K562 (cell line): ENCODE measurements around the gene HS3ST1. TPM values are rescaled to one million over a fixed set of nuclear protein-coding genes. Genes with fewer than 3 reads are reported as not detected.

Experiments used
- ATAC-seq: fragments of 200-7000 bp; cut with Tn5 transposase; 3 replicates; pipeline ENCODE4 v1.9.1; 2020; ENCODE audit warnings: moderate library complexity
- BruUV-seq: library from RNA; stranded (reverse); fragments of 400-500 nt; replicated peaks from 2 replicates; lab custom pipeline; 2021; lab: Mats Ljungman, UMichigan
- CTCF ChIA-PET: fragments of 300-600 bp; formaldehyde crosslinking; extraction: SDS; loops from one replicate; lab custom pipeline; 2021; ENCODE audit warnings: low intra/inter-chr PET ratio; lab: Yijun Ruan, JAX
- POLR2A ChIA-PET: fragments of 300-600, 350-650 bp; sonication (Branson Sonifier 250); formaldehyde crosslinking; extraction: SDS; loops from one replicate; lab custom pipeline; 2021; ENCODE audit warnings: antibody characterized with exemption, inconsistent platforms; lab: Yijun Ruan, JAX
- DNase-seq, 4 experiments: peaks; one replicate each; pipeline versions ENCODE4 v3.0.0 to v3.0.0-alpha.2; 2011 to 2018; ENCODE audit warnings: low spot score in 3 of 4, mixed read lengths in 3 of 4; ENCODE audit errors: extremely low read depth in 1 of 4
- FAIRE-seq: peaks from 2 replicates; lab custom pipeline; 2011; peaks lifted over from hg19 to GRCh38; lab: Jason Lieb, UNC
- H2AFZ ChIP-seq: 2 replicates; pipeline ENCODE4 v1.6.0; 2011; ENCODE audit warnings: low read depth, low read length, control low read depth, inconsistent platforms
- H3K27ac ChIP-seq: fragments of 200-600 bp; 3 replicates; pipeline ENCODE4 v1.8.0; 2011; ENCODE audit warnings: low read depth, mild to moderate bottlenecking, control low read depth, inconsistent platforms, low read length, moderate library complexity, mixed read lengths; ENCODE audit errors: extremely low read depth
- H3K27me3 ChIP-seq, 2 experiments: fragments of 300-600 bp in 1 of 2; 2 replicates in 1 of 2; 3 replicates in 1 of 2; pipeline versions ENCODE4 v1.6.0 to v1.8.0; 2011; ENCODE audit warnings: inconsistent platforms in 2 of 2, low read length in 2 of 2, mild to moderate bottlenecking in 1 of 2, mixed read lengths in 1 of 2, moderate library complexity in 1 of 2; ENCODE audit not compliant: control insufficient read depth in 2 of 2, insufficient read depth in 2 of 2
- H3K36me3 ChIP-seq: fragments of 300-600 bp; 3 replicates; pipeline ENCODE4 v1.8.0; 2011; ENCODE audit warnings: mild to moderate bottlenecking, low read length, inconsistent platforms; ENCODE audit not compliant: control insufficient read depth, insufficient read depth
- H3K4me1 ChIP-seq, 2 experiments: fragments of 200-600 bp in 1 of 2; replicated peaks in 1 of 2; 2 replicates in 1 of 2; 3 replicates in 1 of 2; pipeline versions ENCODE4 v1.5.1 to v1.8.0; 2011; ENCODE audit warnings: inconsistent platforms in 2 of 2, low read length in 2 of 2, mild to moderate bottlenecking in 1 of 2, mixed read lengths in 1 of 2, moderate library complexity in 1 of 2; ENCODE audit not compliant: control insufficient read depth in 2 of 2, insufficient read depth in 2 of 2
- H3K4me2 ChIP-seq: 2 replicates; pipeline ENCODE4 v1.6.1; 2011; ENCODE audit warnings: low read length, control low read depth, inconsistent platforms, mixed read lengths; ENCODE audit not compliant: insufficient read depth
- H3K4me3 ChIP-seq: fragments of 200-600 bp; sonication (generic), shearing (Covaris generic); 2 replicates; pipeline ENCODE4 v1.5.1; 2016; ENCODE audit warnings: control low read depth, inconsistent platforms
- H3K79me2 ChIP-seq: fragments of 200-600 bp; 3 replicates; pipeline ENCODE4 v1.8.0; 2011; ENCODE audit warnings: low read length, inconsistent platforms; ENCODE audit not compliant: control insufficient read depth, insufficient read depth
- H3K9ac ChIP-seq, 2 experiments: 2 replicates each; pipeline versions ENCODE4 v1.6.0 to v1.6.1; 2011; ENCODE audit warnings: low read depth in 2 of 2, low read length in 2 of 2, control low read depth in 1 of 2, inconsistent platforms in 1 of 2, mild to moderate bottlenecking in 1 of 2, mixed read lengths in 1 of 2; ENCODE audit not compliant: insufficient read depth in 1 of 2
- H3K9me1 ChIP-seq: one replicate; pipeline ENCODE4 v1.6.0; 2011; ENCODE audit warnings: inconsistent platforms, mild to moderate bottlenecking, low read length, moderate library complexity; ENCODE audit not compliant: control insufficient read depth, insufficient read depth
- H3K9me3 ChIP-seq: replicated peaks from 2 replicates; pipeline ENCODE4 v1.5.1; 2011; ENCODE audit warnings: low read depth, low read length, inconsistent platforms; ENCODE audit not compliant: control insufficient read depth, insufficient read depth
- H4K20me1 ChIP-seq: replicated peaks from 2 replicates; pipeline ENCODE4 v1.6.1; 2011; ENCODE audit warnings: low read length, inconsistent platforms, mixed read lengths; ENCODE audit not compliant: control insufficient read depth, insufficient read depth
- BMI1 ChIP-seq: fragments of 150-350 bp; IDR thresholded peaks from 2 replicates; pipeline ENCODE4 v1.6.1; 2014; ENCODE audit warnings: low read length
- EHMT2 ChIP-seq: fragments of 450-650 bp; IDR thresholded peaks from 2 replicates; pipeline ENCODE4 v1.6.1; 2018; ENCODE audit warnings: antibody characterized with exemption
- EWSR1 ChIP-seq: fragments of 450-650 bp; IDR thresholded peaks from 2 replicates; pipeline ENCODE4 v1.6.1; 2018; ENCODE audit warnings: borderline replicate concordance, mild to moderate bottlenecking, low read depth, moderate library complexity; ENCODE audit not compliant: partially characterized antibody
- MEF2D ChIP-seq: conservative IDR thresholded peaks from 2 replicates; pipeline ENCODE4 v1.6.1; 2016; ENCODE audit warnings: low read depth, missing genetic modification characterization, missing compliant biosample characterization
- NFE2 ChIP-seq: IDR thresholded peaks from 2 replicates; pipeline ENCODE4 v1.6.1; 2014; ENCODE audit warnings: antibody characterized with exemption, low read depth
- NFRKB ChIP-seq: fragments of 450-650 bp; IDR thresholded peaks from 2 replicates; pipeline ENCODE4 v1.6.1; 2016; ENCODE audit warnings: low read depth
- RBM14 ChIP-seq: fragments of 200-400 bp; formaldehyde crosslinking; IDR thresholded peaks from 2 replicates; pipeline ENCODE4 v1.6.1; 2018; ENCODE audit warnings: low read depth, mild to moderate bottlenecking, low read length, moderate library complexity, borderline replicate concordance; ENCODE audit not compliant: insufficient read depth
- SAP30 ChIP-seq: fragments of 200-600 bp; sonication (generic); IDR thresholded peaks from 2 replicates; pipeline ENCODE4 v1.6.1; 2012; ENCODE audit warnings: borderline replicate concordance, low read depth, mild to moderate bottlenecking, moderate library complexity, low read length, control low read depth, inconsistent platforms; ENCODE audit not compliant: insufficient read depth, poor library complexity, severe bottlenecking
- SMAD3 ChIP-seq: fragments of 450-650 bp; formaldehyde crosslinking; conservative IDR thresholded peaks from 2 replicates; pipeline ENCODE4 v1.4.0; 2020; ENCODE audit warnings: mild to moderate bottlenecking
- TCF7L2 ChIP-seq: fragments of 150-350 bp; IDR thresholded peaks from 2 replicates; pipeline ENCODE4 v1.6.1; 2016; ENCODE audit warnings: low read depth, mild to moderate bottlenecking, low read length, moderate library complexity
- THRAP3 ChIP-seq: fragments of 450-650 bp; IDR thresholded peaks from 2 replicates; pipeline ENCODE4 v1.6.1; 2016; ENCODE audit warnings: mild to moderate bottlenecking, inconsistent platforms, borderline replicate concordance
- ZNF175 ChIP-seq: fragments of 200-800 bp; sonication (Bioruptor generic); IDR thresholded peaks from 2 replicates; pipeline ENCODE4 v1.6.1; 2016; ENCODE audit warnings: low read depth, mild to moderate bottlenecking, missing genetic modification characterization, missing compliant biosample characterization
- ZNF354B ChIP-seq: fragments of 250-450 bp; sonication (Bioruptor Pico); IDR thresholded peaks from 2 replicates; pipeline ENCODE4 v1.4.0; 2020
- ZNF707 ChIP-seq: fragments of 250-450 bp; sonication (Bioruptor Pico); conservative IDR thresholded peaks from 2 replicates; pipeline ENCODE4 v1.8.0; 2022; ENCODE audit warnings: inconsistent platforms, mild to moderate bottlenecking, moderate library complexity
- WGBS: fragments of 100-300 bp; shearing (Covaris generic); methylation state at CpG from one replicate; pipeline ENCODE4 v1.1.6; 2016; ENCODE audit warnings: low coverage, mixed read lengths; ENCODE audit not compliant: insufficient coverage; ENCODE audit errors: missing lambda C conversion rate; 5-methylcytosine and 5-hydroxymethylcytosine counted together
- in situ Hi-C: fragments of 300-500 bp; cut with MboI; formaldehyde crosslinking; loops from 4 replicates; pipeline ENCODE4 v1.15.0; 2018; ENCODE audit warnings: inconsistent platforms, mixed read lengths
- intact Hi-C: fragments of 100-400 bp; cut with micrococcal nuclease; formaldehyde crosslinking; loops from 2 replicates; pipeline ENCODE4 v1.14.2; 2022
- polyA plus RNA-seq, 8 experiments: library from polyadenylated mRNA; depleted of rRNA in 4 of 8; stranded (reverse) in 5 of 8; unstranded in 3 of 8; fragments of >200 nt; fragmentation: Nextera tagmentation in 2 of 8; fragmentation: Illumina TruSeq in 1 of 8; extraction: Ambion mirVana in 2 of 8; extraction: Trizol in 1 of 8; gene quantifications; 2 replicates each; pipeline versions ENCODE4 v1.2.1 to v1.2.3, GENCODE V29; 2011 to 2014; ENCODE audit warnings: inconsistent platforms in 1 of 8, missing spikeins in 1 of 8
- total RNA-seq, 7 experiments: library from RNA; depleted of rRNA in 6 of 7; stranded (reverse); fragments of >200 nt in 6 of 7; fragmentation: Illumina TruSeq in 2 of 7; extraction: Trizol in 2 of 7; gene quantifications; 2 replicates each; pipeline versions ENCODE4 v1.2.1 to v1.2.3, GENCODE V29; 2011 to 2021; ENCODE audit warnings: low replicate concordance in 1 of 7
- TF ChIP-seq, protein P1 (sequence below): fragments of 450-650 bp; IDR thresholded peaks from 2 replicates; pipeline ENCODE4 v1.6.1; 2016; ENCODE audit warnings: borderline replicate concordance
- TF ChIP-seq, protein P2 (sequence below): sonication (generic); formaldehyde crosslinking; IDR thresholded peaks from 2 replicates; pipeline ENCODE4 v1.8.0; 2022; ENCODE audit warnings: mild to moderate bottlenecking, missing genetic modification reagents, borderline replicate concordance
- TF ChIP-seq, protein P3 (sequence below): sonication (generic); formaldehyde crosslinking; IDR thresholded peaks from 2 replicates; pipeline ENCODE4 v1.8.0; 2022; ENCODE audit warnings: mild to moderate bottlenecking, low read depth, missing genetic modification reagents

The HS3ST1 gene
- total and polyA plus RNA-seq, 9 of the 15 experiments (the other 6 are each of a cell fraction or from before 2014, with no cell fraction given), result 0.02 TPM; not detected in 8

DNA sequence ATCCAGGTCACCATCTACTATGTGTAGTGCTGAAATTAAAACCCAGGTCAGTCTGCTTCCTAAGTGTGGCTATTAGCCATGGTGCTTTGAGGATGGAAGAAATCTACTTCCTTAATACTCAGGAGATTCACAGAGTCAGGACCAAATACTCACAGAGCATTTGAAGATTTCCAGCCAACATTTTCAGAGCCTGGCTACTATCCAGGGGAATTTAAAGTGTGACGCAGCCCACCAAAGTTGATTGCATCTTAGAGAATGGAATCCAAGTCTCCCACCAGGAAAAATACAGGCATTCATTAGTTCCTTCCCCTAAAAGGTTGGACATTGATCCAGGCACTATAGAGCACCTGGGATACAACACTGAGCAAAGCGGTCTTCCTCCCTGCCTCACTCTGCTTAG lies 83.8 kb downstream of the HS3ST1 start (continued):
- TF ChIP-seq ZNF175 (CRISPR knock-in tag), result no peak
- TF ChIP-seq THRAP3, result no peak
- TF ChIP-seq SMAD3, result no peak
- no peak for TF ChIP-seq TCF7L2
- TF ChIP-seq NFE2, result no peak
- TF ChIP-seq SAP30, result no peak
- no peak for TF ChIP-seq ZNF354B (CRISPR knock-in tag)
- TF ChIP-seq, all 486 proteins: peak for 0

DNA sequence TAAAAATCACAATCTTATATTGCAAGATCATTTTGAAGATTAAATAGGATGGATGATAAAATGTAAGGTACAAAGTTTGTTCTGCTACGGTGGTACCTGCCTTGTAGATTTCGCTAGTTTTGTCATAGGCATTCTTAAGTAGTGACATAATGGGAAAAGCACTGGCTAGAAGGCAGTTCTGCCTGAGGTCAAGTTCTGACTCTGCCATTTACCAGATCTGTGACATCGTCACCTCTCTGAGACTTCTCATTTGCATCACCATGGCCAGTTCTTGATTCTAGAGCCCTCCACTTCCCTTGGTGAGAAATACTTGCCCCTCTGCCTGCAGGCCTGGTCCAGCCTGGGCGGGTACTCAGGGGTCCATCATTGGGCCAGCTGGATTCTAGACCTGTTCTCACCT lies 85.2 kb downstream of the HS3ST1 start:
- FAIRE-seq (no peak), DNase-seq (no peak), ATAC-seq (no peak)
- no peaks in the 10 kb centered on the region for H3K27me3 ChIP-seq
- ChIA-PET POLR2A (no interaction called here), CTCF (no interaction called here)
- H3K9me1 ChIP-seq, result no peaks in the 10 kb centered on the region
- intact Hi-C loops, result no loop called here
- no peak overlapping the region for H2AFZ ChIP-seq
- no peaks in the 10 kb centered on the region for H3K9me3 ChIP-seq
- H3K79me2 ChIP-seq, result no peaks in the 10 kb centered on the region
- H3K36me3 ChIP-seq, result no peaks in the 10 kb centered on the region
- no peaks in the 10 kb centered on the region for H3K4me1 ChIP-seq
- BruUV-seq, result no TSS peak
- no peak overlapping the region for H3K4me2 ChIP-seq
- WGBS, result 0% methylated on average over 4 of the region's 4 CpGs
- no peaks in the 10 kb centered on the region for H4K20me1 ChIP-seq
- in situ Hi-C loops, result no loop called here
- no peak overlapping the region for H3K9ac ChIP-seq
- no peak overlapping the region for H3K4me3 ChIP-seq
- no peak overlapping the region for H3K27ac ChIP-seq
- TF ChIP-seq RBM14 (no peak), ZNF707 (CRISPR knock-in tag) (no peak), EWSR1 (no peak), EHMT2 (no peak), MEF2D (no peak), BMI1 (no peak), NFRKB (no peak)
- TF ChIP-seq, protein P1, sequence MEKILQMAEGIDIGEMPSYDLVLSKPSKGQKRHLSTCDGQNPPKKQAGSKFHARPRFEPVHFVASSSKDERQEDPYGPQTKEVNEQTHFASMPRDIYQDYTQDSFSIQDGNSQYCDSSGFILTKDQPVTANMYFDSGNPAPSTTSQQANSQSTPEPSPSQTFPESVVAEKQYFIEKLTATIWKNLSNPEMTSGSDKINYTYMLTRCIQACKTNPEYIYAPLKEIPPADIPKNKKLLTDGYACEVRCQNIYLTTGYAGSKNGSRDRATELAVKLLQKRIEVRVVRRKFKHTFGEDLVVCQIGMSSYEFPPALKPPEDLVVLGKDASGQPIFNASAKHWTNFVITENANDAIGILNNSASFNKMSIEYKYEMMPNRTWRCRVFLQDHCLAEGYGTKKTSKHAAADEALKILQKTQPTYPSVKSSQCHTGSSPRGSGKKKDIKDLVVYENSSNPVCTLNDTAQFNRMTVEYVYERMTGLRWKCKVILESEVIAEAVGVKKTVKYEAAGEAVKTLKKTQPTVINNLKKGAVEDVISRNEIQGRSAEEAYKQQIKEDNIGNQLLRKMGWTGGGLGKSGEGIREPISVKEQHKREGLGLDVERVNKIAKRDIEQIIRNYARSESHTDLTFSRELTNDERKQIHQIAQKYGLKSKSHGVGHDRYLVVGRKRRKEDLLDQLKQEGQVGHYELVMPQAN, result no peak
- TF ChIP-seq, protein P2, sequence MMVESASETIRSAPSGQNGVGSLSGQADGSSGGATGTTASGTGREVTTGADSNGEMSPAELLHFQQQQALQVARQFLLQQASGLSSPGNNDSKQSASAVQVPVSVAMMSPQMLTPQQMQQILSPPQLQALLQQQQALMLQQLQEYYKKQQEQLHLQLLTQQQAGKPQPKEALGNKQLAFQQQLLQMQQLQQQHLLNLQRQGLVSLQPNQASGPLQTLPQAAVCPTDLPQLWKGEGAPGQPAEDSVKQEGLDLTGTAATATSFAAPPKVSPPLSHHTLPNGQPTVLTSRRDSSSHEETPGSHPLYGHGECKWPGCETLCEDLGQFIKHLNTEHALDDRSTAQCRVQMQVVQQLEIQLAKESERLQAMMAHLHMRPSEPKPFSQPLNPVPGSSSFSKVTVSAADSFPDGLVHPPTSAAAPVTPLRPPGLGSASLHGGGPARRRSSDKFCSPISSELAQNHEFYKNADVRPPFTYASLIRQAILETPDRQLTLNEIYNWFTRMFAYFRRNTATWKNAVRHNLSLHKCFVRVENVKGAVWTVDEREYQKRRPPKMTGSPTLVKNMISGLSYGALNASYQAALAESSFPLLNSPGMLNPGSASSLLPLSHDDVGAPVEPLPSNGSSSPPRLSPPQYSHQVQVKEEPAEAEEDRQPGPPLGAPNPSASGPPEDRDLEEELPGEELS (CRISPR knock-in tag), result no peak
- TF ChIP-seq, protein P3, sequence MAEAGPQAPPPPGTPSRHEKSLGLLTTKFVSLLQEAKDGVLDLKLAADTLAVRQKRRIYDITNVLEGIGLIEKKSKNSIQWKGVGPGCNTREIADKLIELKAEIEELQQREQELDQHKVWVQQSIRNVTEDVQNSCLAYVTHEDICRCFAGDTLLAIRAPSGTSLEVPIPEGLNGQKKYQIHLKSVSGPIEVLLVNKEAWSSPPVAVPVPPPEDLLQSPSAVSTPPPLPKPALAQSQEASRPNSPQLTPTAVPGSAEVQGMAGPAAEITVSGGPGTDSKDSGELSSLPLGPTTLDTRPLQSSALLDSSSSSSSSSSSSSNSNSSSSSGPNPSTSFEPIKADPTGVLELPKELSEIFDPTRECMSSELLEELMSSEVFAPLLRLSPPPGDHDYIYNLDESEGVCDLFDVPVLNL (CRISPR knock-in tag), result no peak
